Sigmoid colon (tissue), 4 donors: ENCODE measurements around the gene CCDC186.

Source experiments
- CTCF ChIP-seq, 4 experiments: fragments of 450-650 bp in 3 of 4; fragments of 200-600 bp in 1 of 4; IDR thresholded peaks; one replicate each; pipeline ENCODE4 v1.5.1; 2016 to 2019; ENCODE audit warnings: antibody characterized with exemption in 4 of 4, mild to moderate bottlenecking in 3 of 4, moderate library complexity in 2 of 4
- EP300 ChIP-seq, 4 donors: sonication (generic); formaldehyde crosslinking; IDR thresholded peaks; one replicate each; pipeline ENCODE4 v1.6.1; 2017; ENCODE audit warnings: antibody characterized with exemption in 4 of 4
- POLR2A ChIP-seq, 2 donors: fragments of 450-650 bp; IDR thresholded peaks; one replicate each; pipeline ENCODE4 v1.6.1; 2016; ENCODE audit warnings: antibody characterized with exemption in 2 of 2, mild to moderate bottlenecking in 2 of 2, moderate library complexity in 2 of 2

- no peak for TF ChIP-seq CTCF (IDR thresholded peaks at IDR 0.05)
- no peak for TF ChIP-seq EP300 (IDR thresholded peaks at IDR 0.05)
- TF ChIP-seq POLR2A (IDR thresholded peaks at IDR 0.05): no peak
These were observed 25.2 kb upstream of the CCDC186 start for GRCh38 chr10:114199239-114199638.
